ENCODE data around the gene MKRN1.
A peak's percentile ranks its signal among the peaks of the same experiment; 100 is the strongest.

The MKRN1 gene

GRCh38 chr7:140484479-140484878 lies 5.2 kb upstream of the MKRN1 start:
- DNase-seq, result no peak

- DNase-seq, result no peak
Observed at GRCh38 chr7:140479739-140480084, 407 bp upstream of the MKRN1 start.

GRCh38 chr7:140478246-140479061 lies 851 bp downstream of the MKRN1 start:
- peak; percentile 58 for DNase-seq

GRCh38 chr7:140476698-140477261 lies 2.5 kb downstream of the MKRN1 start:
- no peak for DNase-seq

- peak; percentile 54 for DNase-seq
Observed at GRCh38 chr7:140475747-140476333, 3.5 kb downstream of the MKRN1 start.

- DNase-seq, result no peak
Observed at GRCh38 chr7:140463111-140463510, 16.2 kb downstream of the MKRN1 start.

- no peak for DNase-seq
Observed at GRCh38 chr7:140458916-140459315, 20.4 kb downstream of the MKRN1 start.

- DNase-seq, result no peak
Observed at GRCh38 chr7:140458201-140458600, 21.1 kb downstream of the MKRN1 start.

- DNase-seq, result no peak
Observed at GRCh38 chr7:140456551-140457051, 22.7 kb downstream of the MKRN1 start.

- DNase-seq, result no peak
Observed at GRCh38 chr7:140455743-140456142, 23.6 kb downstream of the MKRN1 start.

GRCh38 chr7:140454657-140455015 lies 24.7 kb downstream of the MKRN1 start:
- DNase-seq, result no peak

- peak; percentile 52 for DNase-seq
Observed at GRCh38 chr7:140453785-140454656, 25.3 kb downstream of the MKRN1 start.

GRCh38 chr7:140453273-140453672 lies 26.0 kb downstream of the MKRN1 start:
- no peak for DNase-seq

- no peak for DNase-seq
Observed at GRCh38 chr7:140451716-140452115, 27.6 kb downstream of the MKRN1 start.

- DNase-seq, result no peak
Observed at GRCh38 chr7:140448781-140449480, 30.4 kb downstream of the MKRN1 start.

- DNase-seq, result no peak
Observed at GRCh38 chr7:140447841-140448240, 31.5 kb downstream of the MKRN1 start.

- no peak for DNase-seq
Observed at GRCh38 chr7:140446467-140446866, 32.8 kb downstream of the MKRN1 start.

GRCh38 chr7:140441519-140441918 lies 37.8 kb downstream of the MKRN1 start:
- no peak for DNase-seq

GRCh38 chr7:140440593-140440992 lies 38.7 kb downstream of the MKRN1 start:
- no peak for DNase-seq

- DNase-seq, result no peak
Observed at GRCh38 chr7:140439359-140439758, 39.9 kb downstream of the MKRN1 start.

GRCh38 chr7:140435252-140435895 lies 43.9 kb downstream of the MKRN1 start:
- no peak for DNase-seq

- DNase-seq, result no peak
Observed at GRCh38 chr7:140433396-140433795, 45.9 kb downstream of the MKRN1 start.
